Hepatocyte (in vitro differentiated cells): ENCODE data around the gene ANG. TPM values are rescaled to one million over a fixed set of nuclear protein-coding genes. Genes with fewer than 3 reads are reported as not detected.
A peak's percentile ranks its signal among the peaks of the same experiment; 100 is the strongest.

Experiments used
- DNase-seq: peaks from one replicate; pipeline ENCODE4 v3.0.0-alpha.2; 2016; ENCODE audit warnings: low spot score
- H2AFZ ChIP-seq: fragments of 200-600 bp; sonication (generic); 2 replicates; pipeline ENCODE4 v1.6.0; 2016; ENCODE audit warnings: antibody characterized with exemption, mild to moderate bottlenecking
- H3K27ac ChIP-seq: fragments of 200-600 bp; sonication (generic); 2 replicates; pipeline ENCODE4 v1.5.1; 2016; ENCODE audit warnings: mild to moderate bottlenecking
- H3K27me3 ChIP-seq: fragments of 200-600 bp; sonication (generic); 2 replicates; pipeline ENCODE4 v1.6.1; 2016
- H3K36me3 ChIP-seq: fragments of 200-600 bp; sonication (generic); replicated peaks from 2 replicates; pipeline ENCODE4 v1.5.1; 2016; ENCODE audit warnings: low read depth; ENCODE audit not compliant: insufficient read depth
- H3K4me1 ChIP-seq: fragments of 200-600 bp; sonication (generic); 2 replicates; pipeline ENCODE4 v1.5.1; 2016; ENCODE audit warnings: mild to moderate bottlenecking, moderate library complexity; ENCODE audit not compliant: insufficient read depth
- H3K4me2 ChIP-seq: fragments of 200-600 bp; sonication (generic); 2 replicates; pipeline ENCODE4 v1.6.0; 2016
- H3K4me3 ChIP-seq: fragments of 200-600 bp; sonication (generic); 2 replicates; pipeline ENCODE4 v1.5.1; 2016; ENCODE audit warnings: mild to moderate bottlenecking
- H3K79me2 ChIP-seq: fragments of 200-600 bp; sonication (generic); 2 replicates; pipeline ENCODE4 v1.6.0; 2017; ENCODE audit warnings: mild to moderate bottlenecking
- H3K9me2 ChIP-seq: fragments of 200-600 bp; sonication (generic); replicated peaks from 2 replicates; pipeline ENCODE4 v1.6.0; 2017; ENCODE audit warnings: mild to moderate bottlenecking; ENCODE audit not compliant: insufficient read depth
- H3K9me3 ChIP-seq: fragments of 200-600 bp; sonication (generic); 2 replicates; pipeline ENCODE4 v1.5.1; 2016; ENCODE audit warnings: low read depth, mild to moderate bottlenecking
- H4K20me1 ChIP-seq: fragments of 200-600 bp; sonication (generic); 2 replicates; pipeline ENCODE4 v1.6.0; 2016; ENCODE audit warnings: mild to moderate bottlenecking; ENCODE audit not compliant: insufficient read depth, poor library complexity, severe bottlenecking
- EZH2 ChIP-seq: fragments of 200-600 bp; sonication (generic); IDR thresholded peaks from 2 replicates; pipeline ENCODE4 v1.6.1; 2016; ENCODE audit warnings: antibody characterized with exemption, mild to moderate bottlenecking, borderline replicate concordance
- EZH2phosphoT487 ChIP-seq: fragments of 200-600 bp; sonication (generic); IDR thresholded peaks from one replicate; pipeline ENCODE4 v1.6.1; 2018; ENCODE audit warnings: antibody characterized with exemption, mild to moderate bottlenecking, low read depth, moderate library complexity; ENCODE audit not compliant: unreplicated experiment, severe bottlenecking
- WGBS: methylation state at CpG from one replicate; pipeline ENCODE4 v1.1.6; 2016; ENCODE audit warnings: low lambda C conversion rate; ENCODE audit errors: missing lambda C conversion rate; 5-methylcytosine and 5-hydroxymethylcytosine counted together
- polyA plus RNA-seq: library from polyadenylated mRNA; unstranded; fragments of >200 nt; fragmentation: Nextera tagmentation; extraction: Ambion mirVana; gene quantifications from 2 replicates; pipeline ENCODE4 v1.2.1, GENCODE V29; 2016
- total RNA-seq: library from RNA; depleted of rRNA; stranded (reverse); fragments of >200 nt; gene quantifications from 2 replicates; pipeline ENCODE4 v1.2.3, GENCODE V29; 2014
- TF ChIP-seq, protein P1 (sequence below): fragments of 200-600 bp; sonication (generic); IDR thresholded peaks from 2 replicates; pipeline ENCODE4 v1.5.1; 2016; ENCODE audit warnings: antibody characterized with exemption, mild to moderate bottlenecking; ENCODE audit not compliant: poor library complexity

Gene ANG
- total and polyA plus RNA-seq, 2 experiments from 2014 or later: 79.1 to 103 TPM

DNA sequence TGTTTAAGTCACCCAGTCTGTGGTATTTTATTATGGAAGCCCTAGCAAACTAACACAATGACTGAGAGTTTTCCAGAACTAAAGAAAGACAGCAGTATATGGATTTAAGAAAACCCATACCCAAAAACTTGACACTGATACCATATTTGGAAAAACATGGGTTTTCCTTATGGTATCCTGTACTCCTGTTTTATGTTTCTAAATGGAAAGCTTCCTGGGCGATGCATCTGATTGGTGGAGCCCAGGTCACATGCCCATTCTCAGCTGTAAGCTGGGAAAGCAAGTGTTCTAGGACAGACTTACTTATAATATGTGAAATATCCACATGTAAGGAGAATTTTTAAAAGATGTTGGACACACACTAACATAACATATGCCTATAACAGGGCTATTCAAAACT lies 8.7 kb upstream of the ANG start:
- Histone ChIP-seq H3K4me3 (no peak overlapping the region), H3K27ac (no peak overlapping the region)
- 95% methylated on average over 1 of the region's 1 CpG for WGBS

DNA sequence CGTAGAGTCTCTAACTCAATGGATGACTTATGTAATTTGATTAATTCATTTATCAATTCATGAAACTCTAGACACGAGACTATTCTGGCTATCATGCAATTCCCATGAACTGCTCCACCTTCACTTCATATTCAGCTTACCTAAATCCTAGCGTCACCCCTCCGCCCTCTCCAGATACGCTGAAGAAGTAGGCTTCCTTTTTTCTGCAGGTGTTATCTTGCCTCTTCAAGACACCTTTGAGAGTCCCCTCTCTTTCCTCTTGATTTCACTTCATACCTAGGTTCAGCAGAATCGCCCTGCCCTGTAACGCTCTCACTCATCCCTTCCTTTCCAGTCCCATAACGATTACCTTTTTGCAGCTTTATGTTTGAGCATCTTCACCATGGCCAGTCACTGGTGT lies 8.2 kb upstream of the ANG start:
- Histone ChIP-seq H3K27ac (peak overlapping the region; percentile 99), H3K4me3 (peak overlapping the region; percentile 18), H2AFZ (peak overlapping the region; percentile 58), H3K9me3 (no peaks in the 10 kb centered on the region), H3K79me2 (no peaks in the 10 kb centered on the region), H3K27me3 (peaks cover 7% of the 10 kb centered on the region), H3K4me1 (peaks cover 10% of the 10 kb centered on the region), H4K20me1 (no peaks in the 10 kb centered on the region), H3K9me2 (no peaks in the 10 kb centered on the region), H3K36me3 (no peaks in the 10 kb centered on the region), H3K4me2 (peak overlapping the region; percentile 87)
- TF ChIP-seq EZH2 (no peak), EZH2phosphoT487 (no peak)
- TF ChIP-seq, protein P1, sequence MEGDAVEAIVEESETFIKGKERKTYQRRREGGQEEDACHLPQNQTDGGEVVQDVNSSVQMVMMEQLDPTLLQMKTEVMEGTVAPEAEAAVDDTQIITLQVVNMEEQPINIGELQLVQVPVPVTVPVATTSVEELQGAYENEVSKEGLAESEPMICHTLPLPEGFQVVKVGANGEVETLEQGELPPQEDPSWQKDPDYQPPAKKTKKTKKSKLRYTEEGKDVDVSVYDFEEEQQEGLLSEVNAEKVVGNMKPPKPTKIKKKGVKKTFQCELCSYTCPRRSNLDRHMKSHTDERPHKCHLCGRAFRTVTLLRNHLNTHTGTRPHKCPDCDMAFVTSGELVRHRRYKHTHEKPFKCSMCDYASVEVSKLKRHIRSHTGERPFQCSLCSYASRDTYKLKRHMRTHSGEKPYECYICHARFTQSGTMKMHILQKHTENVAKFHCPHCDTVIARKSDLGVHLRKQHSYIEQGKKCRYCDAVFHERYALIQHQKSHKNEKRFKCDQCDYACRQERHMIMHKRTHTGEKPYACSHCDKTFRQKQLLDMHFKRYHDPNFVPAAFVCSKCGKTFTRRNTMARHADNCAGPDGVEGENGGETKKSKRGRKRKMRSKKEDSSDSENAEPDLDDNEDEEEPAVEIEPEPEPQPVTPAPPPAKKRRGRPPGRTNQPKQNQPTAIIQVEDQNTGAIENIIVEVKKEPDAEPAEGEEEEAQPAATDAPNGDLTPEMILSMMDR: no peak
- DNase-seq: no peak
- 76% methylated on average over 8 of the region's 8 CpGs for WGBS

More for the DNA sequence above, 8.7 kb upstream of the ANG start:
- H2AFZ ChIP-seq: no peak overlapping the region
- H4K20me1 ChIP-seq: no peaks in the 10 kb centered on the region
- TF ChIP-seq EZH2phosphoT487 (no peak), EZH2 (no peak)
- TF ChIP-seq, protein P1: no peak
- H3K9me3 ChIP-seq: no peaks in the 10 kb centered on the region
- no peaks in the 10 kb centered on the region for H3K36me3 ChIP-seq
- H3K9me2 ChIP-seq: no peaks in the 10 kb centered on the region
- H3K4me1 ChIP-seq: peaks cover 10% of the 10 kb centered on the region
- H3K79me2 ChIP-seq: no peaks in the 10 kb centered on the region
- peaks cover 7% of the 10 kb centered on the region for H3K27me3 ChIP-seq
- DNase-seq: peak; percentile 53
- H3K4me2 ChIP-seq: peak overlapping the region; percentile 87

DNA sequence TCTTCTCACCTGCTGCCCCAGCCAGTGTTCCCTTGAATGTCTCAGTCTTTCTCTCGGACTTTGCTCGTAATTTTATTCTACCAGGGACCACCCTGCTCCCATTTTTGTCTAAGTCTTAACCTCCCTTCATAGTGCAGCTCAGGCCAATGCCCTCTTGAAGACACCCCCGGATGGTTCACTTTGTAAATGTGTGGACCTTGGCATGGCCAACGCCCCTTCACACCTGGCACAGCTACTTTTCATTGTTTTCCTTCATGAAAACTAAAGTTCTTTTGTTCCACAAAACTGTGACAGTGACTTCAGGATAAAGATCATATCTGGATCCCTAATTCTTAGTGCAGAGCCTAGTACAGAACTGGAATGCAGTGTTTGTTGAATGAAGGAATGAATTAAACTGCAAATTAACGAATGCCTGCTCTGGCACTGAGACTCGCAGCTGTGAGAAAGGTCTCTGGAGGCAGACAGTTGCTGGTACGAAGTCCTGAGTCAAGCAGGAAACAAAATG lies 7.7 kb upstream of the ANG start:
- H3K79me2 ChIP-seq: no peaks in the 10 kb centered on the region
- no peaks in the 10 kb centered on the region for H3K36me3 ChIP-seq
- DNase-seq: no peak
- no peaks in the 10 kb centered on the region for H3K9me2 ChIP-seq
- H3K4me2 ChIP-seq: peak overlapping the region; percentile 87
- H3K27me3 ChIP-seq: peaks cover 4% of the 10 kb centered on the region
- H3K4me3 ChIP-seq: peak overlapping the region; percentile 21
- 19% methylated on average over 7 of the region's 7 CpGs for WGBS
- H4K20me1 ChIP-seq: no peaks in the 10 kb centered on the region
- no peaks in the 10 kb centered on the region for H3K9me3 ChIP-seq
- peaks cover 10% of the 10 kb centered on the region for H3K4me1 ChIP-seq
- TF ChIP-seq, protein P1: no peak
- TF ChIP-seq EZH2phosphoT487: no peak
- TF ChIP-seq EZH2: no peak
- peak overlapping the region; percentile 58 for H2AFZ ChIP-seq
- peak overlapping the region; percentile 99 for H3K27ac ChIP-seq
